A673 (cell line): ENCODE data around the gene TSPAN5.

Experiments used
- EZH2 ChIP-seq: fragments of 200-600 bp; sonication (generic); IDR thresholded peaks from 2 replicates; pipeline ENCODE4 v1.6.1; 2017; ENCODE audit warnings: borderline replicate concordance, low read depth, mild to moderate bottlenecking, mixed read lengths, antibody characterized with exemption, low read length; ENCODE audit not compliant: poor library complexity, severe bottlenecking
- TF ChIP-seq, protein P1 (sequence below): fragments of 300-800, 200-600 bp; sonication (generic); conservative IDR thresholded peaks from 2 replicates; pipeline ENCODE4 v1.5.1; 2017; ENCODE audit warnings: low read depth, mild to moderate bottlenecking, antibody characterized with exemption, low read length, moderate library complexity, mixed read lengths

DNA sequence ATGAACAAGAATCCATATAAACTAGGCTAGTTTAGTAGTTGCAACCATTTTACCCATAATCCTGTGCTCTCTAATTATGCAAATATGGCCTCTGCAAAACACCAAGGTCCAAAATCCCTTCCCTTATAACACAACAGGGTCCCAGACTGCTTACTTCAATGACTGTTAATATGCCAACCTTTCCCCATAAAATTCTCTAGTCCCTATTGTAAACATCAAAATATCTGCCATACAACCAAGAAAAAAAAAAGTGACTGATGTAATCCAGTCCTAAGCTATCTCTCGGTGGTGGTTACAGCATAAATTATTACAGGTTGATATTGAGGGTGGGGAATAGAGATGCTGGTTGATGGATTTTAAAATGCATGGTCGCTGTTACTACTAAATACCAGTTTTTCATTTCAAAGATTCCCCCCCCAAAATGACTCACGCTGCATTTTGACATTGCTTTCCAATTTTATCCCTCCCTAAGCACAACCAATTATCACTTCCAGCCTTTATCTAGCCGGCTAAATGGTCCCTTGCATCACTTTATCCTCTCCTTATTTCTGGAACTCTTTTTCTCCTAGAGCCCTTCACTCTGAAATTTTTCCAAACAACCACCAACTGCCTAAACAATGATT is 44.8 kb downstream of the TSPAN5 start:
- TF ChIP-seq, protein P1, sequence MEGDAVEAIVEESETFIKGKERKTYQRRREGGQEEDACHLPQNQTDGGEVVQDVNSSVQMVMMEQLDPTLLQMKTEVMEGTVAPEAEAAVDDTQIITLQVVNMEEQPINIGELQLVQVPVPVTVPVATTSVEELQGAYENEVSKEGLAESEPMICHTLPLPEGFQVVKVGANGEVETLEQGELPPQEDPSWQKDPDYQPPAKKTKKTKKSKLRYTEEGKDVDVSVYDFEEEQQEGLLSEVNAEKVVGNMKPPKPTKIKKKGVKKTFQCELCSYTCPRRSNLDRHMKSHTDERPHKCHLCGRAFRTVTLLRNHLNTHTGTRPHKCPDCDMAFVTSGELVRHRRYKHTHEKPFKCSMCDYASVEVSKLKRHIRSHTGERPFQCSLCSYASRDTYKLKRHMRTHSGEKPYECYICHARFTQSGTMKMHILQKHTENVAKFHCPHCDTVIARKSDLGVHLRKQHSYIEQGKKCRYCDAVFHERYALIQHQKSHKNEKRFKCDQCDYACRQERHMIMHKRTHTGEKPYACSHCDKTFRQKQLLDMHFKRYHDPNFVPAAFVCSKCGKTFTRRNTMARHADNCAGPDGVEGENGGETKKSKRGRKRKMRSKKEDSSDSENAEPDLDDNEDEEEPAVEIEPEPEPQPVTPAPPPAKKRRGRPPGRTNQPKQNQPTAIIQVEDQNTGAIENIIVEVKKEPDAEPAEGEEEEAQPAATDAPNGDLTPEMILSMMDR, result no peak
- TF ChIP-seq EZH2, result no peak
